Activated CD8-positive, alpha-beta memory T cell treated with anti-CD3 and anti-CD28 coated beads, Interleukin-2, amount 50 U/mL, for 24 hours (primary cell): ENCODE data around the gene SUPT5H.

ENCODE experiments used
- DNase-seq: peaks from one replicate; pipeline ENCODE4 v3.0.0-alpha.2; 2020; ENCODE audit errors: extremely low read depth

Gene SUPT5H

GRCh38 chr19:39497701-39497995, 52.3 kb downstream of the SUPT5H start:
- no peak for DNase-seq

DNA sequence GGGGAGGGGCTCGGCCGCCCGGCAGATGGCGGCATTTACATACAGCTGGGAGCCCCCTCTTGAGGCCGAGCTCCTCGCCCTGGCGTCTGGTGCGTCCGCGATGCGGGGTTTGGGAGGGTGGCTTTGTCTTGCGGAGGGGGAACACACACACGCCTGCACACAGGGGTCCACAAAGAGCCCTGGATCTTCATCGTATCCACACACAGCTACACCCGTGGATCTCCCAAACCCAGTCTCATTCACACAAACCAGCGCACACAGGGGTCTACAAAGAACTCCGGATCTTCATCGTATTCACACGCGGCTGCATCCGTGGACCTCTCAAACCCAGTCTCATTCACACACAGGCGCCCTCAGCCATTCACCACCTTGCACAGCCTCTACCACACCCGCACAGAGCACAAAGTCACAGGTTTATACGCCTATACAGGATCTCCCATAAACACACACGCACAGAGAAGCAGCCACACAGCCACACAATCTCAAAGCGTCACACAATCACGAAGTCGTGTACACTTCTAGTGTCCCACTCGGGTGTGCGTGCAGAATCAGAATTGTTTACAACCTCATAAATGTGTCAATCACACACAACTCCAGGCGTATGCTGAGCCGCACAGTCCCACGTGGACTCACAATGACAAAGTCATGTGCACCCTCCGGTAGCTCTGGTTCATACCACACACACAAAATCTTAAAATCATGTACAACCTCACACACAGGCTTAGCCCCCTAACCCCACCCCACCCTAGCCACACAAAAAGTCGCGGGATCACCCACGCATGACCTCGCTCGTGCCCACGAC, 52.8 kb downstream of the SUPT5H start:
- no peak for DNase-seq

DNA sequence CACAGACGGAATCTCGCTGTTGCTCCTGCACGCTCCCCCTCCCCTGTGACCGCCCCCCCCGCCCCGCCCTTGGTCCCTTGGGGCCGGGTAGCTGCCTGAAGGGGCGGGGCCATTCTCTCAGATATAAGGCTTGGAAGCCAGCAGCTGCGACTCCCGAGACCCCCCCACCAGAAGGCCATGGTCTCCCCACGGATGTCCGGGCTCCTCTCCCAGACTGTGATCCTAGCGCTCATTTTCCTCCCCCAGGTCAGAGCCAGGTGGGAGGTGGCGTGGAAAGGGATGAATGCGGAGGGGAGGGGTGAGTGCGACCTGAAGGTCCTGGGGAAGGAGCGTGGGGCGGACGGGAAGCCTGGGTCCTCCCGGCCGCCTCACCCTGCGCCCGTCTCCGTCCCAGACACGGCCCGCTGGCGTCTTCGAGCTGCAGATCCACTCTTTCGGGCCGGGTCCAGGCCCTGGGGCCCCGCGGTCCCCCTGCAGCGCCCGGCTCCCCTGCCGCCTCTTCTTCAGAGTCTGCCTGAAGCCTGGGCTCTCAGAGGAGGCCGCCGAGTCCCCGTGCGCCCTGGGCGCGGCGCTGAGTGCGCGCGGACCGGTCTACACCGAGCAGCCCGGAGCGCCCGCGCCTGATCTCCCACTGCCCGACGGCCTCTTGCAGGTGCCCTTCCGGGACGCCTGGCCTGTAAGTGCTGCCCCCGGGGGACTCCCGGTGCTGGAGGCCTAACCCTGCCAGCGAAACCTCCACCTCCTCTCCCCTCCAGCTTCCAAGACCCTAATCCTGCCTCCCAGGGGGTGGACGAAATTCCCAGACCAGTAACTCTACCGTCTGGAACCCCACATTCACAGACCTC, 53.6 kb downstream of the SUPT5H start, which contains the start of gene DLL3:
Gene DLL3, plus strand, starts transcription at position 150 of the 845 bp plus-strand sequence. Its CDS starts 28 bp downstream, at position 178.
- DNase-seq: no peak

GRCh38 chr19:39499932-39500331, 54.5 kb downstream of the SUPT5H start:
- no peak for DNase-seq

- DNase-seq: no peak
These were observed 55.2 kb downstream of the SUPT5H start for GRCh38 chr19:39500543-39500942.

DNA sequence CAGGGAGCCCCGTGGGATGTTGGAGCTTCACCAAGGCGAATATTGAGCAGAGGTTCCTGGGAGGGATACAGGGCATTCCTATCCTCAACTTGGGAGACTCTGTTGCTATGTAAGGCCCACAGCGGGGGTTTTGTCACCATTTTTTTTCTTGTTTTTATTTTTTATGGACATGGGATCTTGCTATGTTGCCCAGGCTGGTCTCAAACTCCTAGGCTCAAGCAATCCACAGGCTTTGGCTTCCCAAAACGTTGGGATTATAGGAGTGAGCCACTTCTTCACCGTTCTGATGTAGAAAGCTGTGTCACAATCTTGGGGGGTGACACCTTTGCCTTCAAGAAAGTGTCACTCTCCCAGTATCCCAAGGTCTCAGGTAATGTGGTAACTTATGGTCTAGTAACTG, 56.0 kb downstream of the SUPT5H start:
- DNase-seq: no peak

DNA sequence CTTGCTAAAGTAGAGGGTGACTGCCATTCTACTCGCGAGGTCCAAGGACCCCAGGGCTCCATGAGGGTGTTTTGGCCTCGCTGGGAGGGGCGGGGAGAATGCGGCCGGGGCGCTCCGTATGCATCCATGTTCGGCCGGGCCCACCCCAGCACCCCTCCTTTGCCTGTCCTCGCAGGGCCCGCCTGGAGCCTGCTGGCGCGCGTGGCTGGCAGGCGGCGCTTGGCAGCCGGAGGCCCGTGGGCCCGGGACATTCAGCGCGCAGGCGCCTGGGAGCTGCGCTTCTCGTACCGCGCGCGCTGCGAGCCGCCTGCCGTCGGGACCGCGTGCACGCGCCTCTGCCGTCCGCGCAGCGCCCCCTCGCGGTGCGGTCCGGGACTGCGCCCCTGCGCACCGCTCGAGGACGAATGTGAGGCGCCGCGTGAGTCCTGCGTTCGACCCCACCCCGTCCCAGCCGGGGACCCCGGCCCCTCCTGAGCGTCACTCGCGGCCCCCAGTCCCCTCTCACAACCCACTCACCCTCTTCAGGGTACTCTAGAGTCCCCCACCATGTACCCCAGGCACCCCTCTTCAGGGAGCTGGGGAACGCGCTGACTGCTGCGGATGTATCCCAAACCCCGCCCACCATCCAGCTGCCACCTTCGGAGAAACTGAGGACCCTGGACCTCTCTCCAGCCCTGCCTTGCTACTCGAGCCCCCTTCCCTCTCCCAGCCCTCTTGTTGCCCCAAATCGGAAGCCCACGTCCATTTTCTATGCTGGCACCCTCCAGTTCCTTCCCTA, 57.4 kb downstream of the SUPT5H start:
- DNase-seq: peak; percentile 31

- no peak for DNase-seq
These were observed 61.2 kb downstream of the SUPT5H start for GRCh38 chr19:39506598-39506943.

DNA sequence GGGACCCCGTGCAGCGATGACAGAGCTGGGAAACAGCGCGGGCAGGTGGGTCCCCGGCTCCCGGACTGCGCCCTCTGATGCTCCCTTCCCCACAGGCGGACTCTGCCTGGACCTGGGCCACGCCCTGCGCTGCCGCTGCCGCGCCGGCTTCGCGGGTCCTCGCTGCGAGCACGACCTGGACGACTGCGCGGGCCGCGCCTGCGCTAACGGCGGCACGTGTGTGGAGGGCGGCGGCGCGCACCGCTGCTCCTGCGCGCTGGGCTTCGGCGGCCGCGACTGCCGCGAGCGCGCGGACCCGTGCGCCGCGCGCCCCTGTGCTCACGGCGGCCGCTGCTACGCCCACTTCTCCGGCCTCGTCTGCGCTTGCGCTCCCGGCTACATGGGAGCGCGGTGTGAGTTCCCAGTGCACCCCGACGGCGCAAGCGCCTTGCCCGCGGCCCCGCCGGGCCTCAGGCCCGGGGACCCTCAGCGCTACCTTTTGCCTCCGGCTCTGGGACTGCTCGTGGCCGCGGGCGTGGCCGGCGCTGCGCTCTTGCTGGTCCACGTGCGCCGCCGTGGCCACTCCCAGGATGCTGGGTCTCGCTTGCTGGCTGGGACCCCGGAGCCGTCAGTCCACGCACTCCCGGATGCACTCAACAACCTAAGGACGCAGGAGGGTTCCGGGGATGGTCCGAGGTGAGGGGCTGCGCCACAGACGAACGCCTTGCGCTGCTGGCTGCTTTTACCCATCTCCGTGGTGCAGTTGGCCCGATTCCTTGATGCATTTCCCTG, 61.7 kb downstream of the SUPT5H start:
- peak; percentile 24 for DNase-seq

DNA sequence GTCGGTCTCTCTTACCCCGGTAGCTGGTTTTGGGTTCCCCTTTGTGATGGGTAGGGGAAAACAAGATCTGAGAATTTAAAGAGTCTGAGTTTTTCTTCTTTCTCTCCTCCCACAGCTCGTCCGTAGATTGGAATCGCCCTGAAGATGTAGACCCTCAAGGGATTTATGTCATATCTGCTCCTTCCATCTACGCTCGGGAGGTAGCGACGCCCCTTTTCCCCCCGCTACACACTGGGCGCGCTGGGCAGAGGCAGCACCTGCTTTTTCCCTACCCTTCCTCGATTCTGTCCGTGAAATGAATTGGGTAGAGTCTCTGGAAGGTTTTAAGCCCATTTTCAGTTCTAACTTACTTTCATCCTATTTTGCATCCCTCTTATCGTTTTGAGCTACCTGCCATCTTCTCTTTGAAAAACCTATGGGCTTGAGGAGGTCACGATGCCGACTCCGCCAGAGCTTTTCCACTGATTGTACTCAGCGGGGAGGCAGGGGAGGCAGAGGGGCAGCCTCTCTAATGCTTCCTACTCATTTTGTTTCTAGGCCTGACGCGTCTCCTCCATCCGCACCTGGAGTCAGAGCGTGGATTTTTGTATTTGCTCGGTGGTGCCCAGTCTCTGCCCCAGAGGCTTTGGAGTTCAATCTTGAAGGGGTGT, 62.5 kb downstream of the SUPT5H start:
- DNase-seq: no peak

- no peak for DNase-seq
These were observed 63.2 kb downstream of the SUPT5H start for GRCh38 chr19:39508629-39509028.

DNA sequence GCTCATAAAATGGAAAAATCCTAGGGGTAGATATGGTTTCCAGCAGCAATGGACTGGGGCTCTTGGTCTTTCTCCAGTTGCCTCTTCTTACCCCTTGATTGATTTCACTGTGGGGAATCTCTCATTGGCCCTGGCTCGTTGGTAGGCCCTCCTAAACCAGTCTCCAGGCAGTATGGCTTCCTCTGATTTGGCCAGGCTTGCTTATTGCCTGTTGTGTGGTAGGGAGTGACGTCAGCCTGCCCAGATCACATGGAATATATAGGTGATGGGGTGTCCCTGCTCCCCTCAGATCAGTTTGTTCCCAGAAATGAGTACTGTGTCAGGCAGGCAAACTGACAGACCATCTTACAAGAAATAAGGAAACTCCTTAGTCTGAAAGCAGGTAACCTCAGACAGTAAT, 63.9 kb downstream of the SUPT5H start:
- DNase-seq: no peak

DNA sequence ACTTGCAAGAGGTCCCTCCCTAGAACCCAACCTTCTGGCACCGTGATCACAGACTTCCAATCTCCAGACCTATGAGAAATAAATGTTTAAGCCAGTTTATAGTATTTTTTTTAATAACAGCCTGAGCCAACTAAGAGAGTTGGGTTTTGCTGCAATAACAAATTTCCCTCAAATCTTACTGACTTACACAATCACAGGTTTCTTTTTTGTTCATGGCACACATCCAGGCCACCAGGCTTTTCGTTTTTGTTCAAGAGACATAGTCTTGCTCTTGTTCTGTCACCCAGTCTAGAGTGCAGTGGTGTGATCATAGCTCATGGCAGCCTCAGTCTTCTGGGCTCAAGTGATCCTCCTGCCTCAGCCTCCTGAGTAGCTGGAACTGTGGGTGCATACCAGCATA, 67.6 kb downstream of the SUPT5H start:
- no peak for DNase-seq

DNA sequence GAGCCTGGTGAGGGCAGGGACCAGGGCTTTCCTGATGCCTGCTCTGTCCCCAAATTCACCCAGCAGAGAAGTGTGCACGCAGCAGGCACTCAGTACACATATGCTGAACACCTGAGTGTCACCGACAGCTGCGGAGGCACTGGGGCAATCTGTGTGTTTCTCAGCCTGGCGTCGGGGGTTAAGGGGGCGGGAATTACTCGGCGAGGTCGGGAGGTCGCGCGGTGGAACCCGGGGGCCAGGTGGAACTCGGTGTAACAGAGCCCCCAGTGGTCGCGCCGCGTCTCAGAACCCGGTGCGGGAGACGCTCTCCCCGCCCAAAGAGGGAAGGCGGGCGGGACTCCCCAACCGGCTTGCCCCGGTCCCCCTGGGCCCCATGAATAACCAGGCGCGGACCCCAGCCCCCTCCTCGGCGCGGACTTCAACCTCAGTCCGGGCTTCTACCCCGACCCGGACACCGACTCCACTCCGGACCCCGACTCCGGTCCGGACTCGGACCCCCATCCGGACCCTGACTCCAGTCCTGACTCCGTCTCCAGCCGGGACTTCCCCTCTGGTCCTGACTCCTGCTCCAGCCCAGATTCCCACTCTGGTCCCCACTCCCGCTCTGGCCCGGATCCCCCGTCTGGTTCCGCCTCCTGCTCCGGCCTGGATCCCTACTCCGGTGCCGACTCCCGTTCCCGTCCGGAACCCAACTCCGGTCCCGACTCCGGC, 69.6 kb downstream of the SUPT5H start, which contains the start of gene SELENOV:
Gene SELENOV, plus strand, starts transcription at position 300 of the 711 bp plus-strand sequence. Its CDS starts 74 bp downstream, at position 374.
- no peak for DNase-seq

GRCh38 chr19:39515551-39516191, 70.3 kb downstream of the SUPT5H start:
- no peak for DNase-seq

- DNase-seq: no peak
These were observed 70.9 kb downstream of the SUPT5H start for GRCh38 chr19:39516270-39516669.

DNA sequence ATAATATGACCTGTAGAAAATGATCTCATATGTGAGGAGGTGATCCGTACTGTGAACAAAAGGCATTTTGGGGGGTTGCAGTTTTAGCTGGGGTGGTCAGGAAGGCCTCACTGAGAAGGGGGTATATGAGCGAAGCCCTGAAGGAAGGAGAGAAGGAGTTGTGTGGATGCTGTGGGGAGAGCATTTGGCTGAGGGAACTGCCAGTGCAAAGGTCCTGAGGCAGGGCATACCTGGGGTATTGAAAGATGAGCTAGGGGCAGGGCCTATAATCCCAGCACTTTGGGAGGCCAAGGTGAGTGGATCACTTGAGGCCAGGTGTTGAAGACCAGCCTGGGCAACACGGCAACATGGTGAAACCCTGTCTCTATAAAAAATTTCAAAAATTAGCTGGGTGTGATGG, 72.0 kb downstream of the SUPT5H start:
- no peak for DNase-seq

- no peak for DNase-seq
These were observed 73.1 kb downstream of the SUPT5H start for GRCh38 chr19:39518458-39518857.

DNA sequence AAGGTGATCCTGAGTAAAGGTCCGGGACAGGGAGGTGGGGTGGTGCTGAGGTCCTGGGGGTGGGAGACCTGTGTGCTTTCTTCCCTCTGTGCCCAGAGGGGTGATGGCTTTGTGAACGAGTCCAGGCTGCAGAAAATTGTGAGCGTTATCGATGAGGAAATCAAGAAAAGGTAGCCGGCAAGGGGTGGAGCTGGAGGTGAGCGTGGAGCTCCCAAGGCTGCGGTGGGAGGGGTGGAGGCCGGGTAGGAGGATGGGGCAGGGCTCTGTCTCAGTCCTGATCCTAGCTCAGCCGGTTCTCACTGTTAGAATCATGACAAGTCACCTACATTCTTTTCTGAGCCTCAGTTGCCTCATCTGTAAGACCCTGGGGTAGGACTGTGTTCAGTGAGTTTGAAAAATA, 73.6 kb downstream of the SUPT5H start:
- no peak for DNase-seq
